Stimulated activated CD4-positive, alpha-beta T cell treated with anti-CD3 and anti-CD28 coated beads, Interleukin-1b, Interleukin-23, amount 100 ng/mL, for 24 hours (primary cell): ENCODE data around the gene GAS2L1.

ENCODE experiments used
- DNase-seq, 4 experiments: peaks; one replicate each; pipeline ENCODE4 v3.0.0-alpha.2; 2020; ENCODE audit warnings: low read depth in 4 of 4, low spot score in 1 of 4

Gene GAS2L1

GRCh38 chr22:29308791-29309262 is 2.4 kb downstream of the GAS2L1 start:
- DNase-seq = no peak

DNA sequence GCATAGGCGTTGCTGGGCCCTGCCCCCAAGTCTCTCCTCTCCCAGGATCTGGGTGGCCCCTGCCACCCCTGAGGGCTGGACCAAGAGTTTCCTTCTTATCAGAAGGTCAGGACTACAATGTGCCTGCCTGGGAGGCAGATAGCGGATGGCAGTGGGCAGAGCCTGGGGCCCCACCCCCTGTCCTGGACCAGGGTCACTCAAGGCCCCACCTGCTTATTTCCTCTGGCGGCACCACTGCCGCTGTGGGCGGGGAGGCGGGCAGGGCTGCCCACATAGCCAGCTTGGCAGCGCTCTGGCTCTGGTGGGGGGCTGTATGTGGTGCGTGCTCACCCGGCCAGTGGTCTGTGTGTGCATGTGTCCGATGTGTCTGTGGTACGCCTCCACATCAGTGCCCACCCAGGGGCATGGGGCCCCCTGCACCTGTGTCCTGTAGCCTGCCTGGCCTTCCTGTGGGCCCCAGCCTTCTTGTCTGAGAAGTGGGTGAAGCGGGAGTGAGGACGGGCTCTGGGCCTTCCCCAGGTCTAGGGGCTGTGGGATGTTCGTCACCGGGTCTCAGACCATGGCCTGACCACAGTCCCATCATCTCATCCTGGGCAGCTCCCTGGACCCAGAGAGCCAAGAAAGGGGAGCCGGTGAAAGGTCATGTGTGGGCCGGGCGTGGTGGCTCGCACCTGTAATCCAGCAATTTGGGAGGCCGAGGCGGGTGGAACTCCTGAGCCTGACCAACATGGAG is 3.0 kb downstream of the GAS2L1 start:
- no peak for DNase-seq

GRCh38 chr22:29310065-29310862 is 3.8 kb downstream of the GAS2L1 start:
- no peak for DNase-seq

- peak in 3 of 4 experiments; percentile 27 to 67 (median 36) for DNase-seq
Measured at GRCh38 chr22:29310863-29311339, 4.5 kb downstream of the GAS2L1 start.

DNA sequence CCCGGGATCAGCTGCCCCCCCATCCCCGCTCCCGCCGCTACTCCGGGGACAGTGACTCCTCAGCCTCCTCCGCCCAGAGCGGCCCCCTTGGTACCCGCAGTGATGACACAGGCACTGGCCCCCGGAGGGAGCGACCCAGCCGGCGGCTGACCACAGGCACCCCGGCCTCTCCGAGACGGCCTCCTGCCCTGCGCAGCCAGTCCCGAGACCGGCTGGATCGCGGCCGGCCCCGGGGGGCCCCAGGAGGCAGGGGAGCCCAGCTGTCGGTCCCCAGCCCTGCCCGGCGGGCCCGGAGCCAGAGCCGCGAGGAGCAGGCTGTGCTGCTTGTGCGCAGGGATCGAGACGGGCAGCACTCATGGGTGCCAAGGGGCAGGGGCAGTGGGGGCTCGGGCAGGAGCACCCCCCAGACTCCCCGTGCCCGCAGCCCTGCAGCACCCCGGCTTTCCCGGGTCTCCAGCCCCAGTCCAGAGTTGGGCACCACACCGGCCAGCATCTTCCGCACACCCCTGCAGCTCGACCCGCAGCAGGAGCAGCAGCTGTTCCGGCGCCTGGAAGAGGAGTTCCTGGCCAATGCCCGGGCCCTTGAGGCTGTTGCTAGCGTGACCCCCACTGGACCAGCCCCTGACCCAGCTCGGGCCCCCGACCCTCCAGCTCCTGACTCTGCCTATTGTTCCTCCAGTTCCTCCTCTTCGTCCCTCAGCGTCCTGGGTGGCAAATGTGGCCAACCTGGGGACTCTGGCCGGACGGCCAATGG is 5.2 kb downstream of the GAS2L1 start:
- DNase-seq = no peak

DNA sequence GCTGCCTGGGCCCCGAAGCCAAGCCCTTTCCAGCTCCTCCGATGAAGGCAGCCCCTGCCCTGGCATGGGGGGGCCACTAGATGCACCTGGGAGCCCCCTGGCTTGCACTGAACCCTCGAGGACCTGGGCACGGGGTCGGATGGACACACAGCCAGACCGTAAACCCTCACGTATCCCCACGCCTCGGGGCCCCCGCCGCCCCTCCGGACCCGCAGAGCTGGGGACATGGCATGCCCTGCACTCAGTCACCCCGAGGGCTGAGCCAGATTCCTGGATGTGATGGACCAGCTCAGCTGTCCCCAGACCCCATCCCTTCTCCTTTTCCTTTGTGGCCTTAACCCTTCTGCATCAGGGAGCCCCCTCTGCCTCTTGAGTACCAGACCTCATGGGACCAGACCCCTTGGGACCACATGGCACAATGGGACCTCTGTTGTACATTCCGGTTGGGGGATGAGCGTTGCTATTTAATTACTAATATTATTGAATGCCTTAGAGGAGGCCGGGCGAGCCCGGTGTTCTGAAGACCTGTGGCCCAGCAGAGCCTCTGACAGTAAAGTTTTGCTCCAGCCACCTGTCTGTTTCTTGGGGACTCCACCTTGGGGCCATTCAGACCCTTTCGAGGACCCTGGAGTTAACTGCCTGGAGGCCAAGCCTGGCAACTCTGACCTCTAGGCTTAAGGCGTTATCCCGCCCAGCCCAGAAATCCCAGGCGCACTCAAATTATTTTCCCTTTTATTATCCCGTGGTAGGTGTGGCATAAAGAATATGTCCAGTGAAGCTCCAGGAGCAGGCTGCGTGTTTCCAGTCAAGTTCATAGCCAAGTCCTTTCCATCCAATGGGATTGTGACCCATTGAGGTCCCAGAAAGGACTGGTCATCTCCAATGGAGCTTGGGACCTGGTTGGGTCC is 6.0 kb downstream of the GAS2L1 start:
- no peak for DNase-seq

DNA sequence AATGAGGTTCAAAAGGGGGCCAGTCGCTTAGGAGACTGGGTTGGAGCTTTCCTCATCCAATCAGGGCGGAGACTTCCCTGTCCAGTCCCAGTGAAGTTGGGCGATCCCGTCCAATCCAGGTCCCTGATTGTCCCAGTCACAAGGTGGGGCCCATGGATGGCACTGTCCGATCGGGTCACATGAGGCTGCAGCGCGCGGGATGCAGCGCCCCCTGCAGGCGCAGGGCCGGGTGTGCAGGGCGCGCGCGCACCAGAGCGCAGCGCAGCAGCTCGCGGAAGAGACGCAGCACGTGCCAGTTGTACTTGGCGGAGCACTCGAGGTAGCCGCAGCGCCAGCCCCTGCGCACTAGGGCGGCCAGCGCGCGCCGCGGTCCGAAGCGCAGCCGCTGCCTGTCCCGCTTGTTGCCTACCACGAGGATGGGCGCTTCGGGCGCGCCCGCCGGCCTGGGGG is 6.7 kb downstream of the GAS2L1 start:
- no peak for DNase-seq

GRCh38 chr22:29313576-29314466 is 7.4 kb downstream of the GAS2L1 start:
- no peak for DNase-seq

GRCh38 chr22:29314537-29315285 is 8.3 kb downstream of the GAS2L1 start:
- DNase-seq = no peak

- DNase-seq = no peak
Measured at GRCh38 chr22:29315286-29316140, 9.1 kb downstream of the GAS2L1 start, which contains the start of gene RASL10A. TSS of gene RASL10A (minus strand) at chr22:29315697. CDS start at chr22:29315246, 451 bp downstream.

DNA sequence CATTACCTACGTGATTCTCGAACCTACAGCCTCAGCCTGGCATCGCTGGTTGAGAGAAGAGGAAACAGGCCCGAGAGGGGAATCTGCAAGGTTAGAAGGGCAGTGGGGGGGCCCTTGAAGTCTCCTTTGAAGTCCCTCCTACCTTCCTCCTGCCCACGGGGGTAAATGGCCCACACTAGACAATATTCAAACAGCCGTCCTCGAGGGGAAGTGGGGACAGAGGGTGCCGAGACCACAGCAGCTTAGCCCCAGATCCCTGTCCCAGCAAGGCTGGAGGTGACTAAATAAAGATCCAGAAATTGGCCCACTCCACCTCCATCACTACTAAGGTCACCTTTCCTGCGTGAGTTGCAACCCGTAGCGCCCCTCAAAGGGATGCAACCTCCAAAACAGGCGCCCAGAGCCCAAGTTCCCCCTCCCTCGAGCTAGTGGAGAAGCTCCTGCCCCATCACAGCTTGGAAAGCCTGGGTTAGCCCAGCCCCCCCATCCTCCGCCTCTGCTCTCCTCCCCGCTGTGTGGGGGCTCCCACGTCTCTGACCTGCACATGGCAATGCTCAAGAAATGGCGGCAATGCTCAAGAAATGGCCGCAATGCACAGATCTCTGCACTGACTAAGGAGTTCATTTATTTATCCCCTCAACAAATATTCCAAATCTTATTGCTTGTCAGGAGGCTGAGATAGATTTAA is 9.8 kb downstream of the GAS2L1 start:
- DNase-seq = no peak

- DNase-seq = no peak
Measured at GRCh38 chr22:29317827-29318454, 11.5 kb downstream of the GAS2L1 start.

DNA sequence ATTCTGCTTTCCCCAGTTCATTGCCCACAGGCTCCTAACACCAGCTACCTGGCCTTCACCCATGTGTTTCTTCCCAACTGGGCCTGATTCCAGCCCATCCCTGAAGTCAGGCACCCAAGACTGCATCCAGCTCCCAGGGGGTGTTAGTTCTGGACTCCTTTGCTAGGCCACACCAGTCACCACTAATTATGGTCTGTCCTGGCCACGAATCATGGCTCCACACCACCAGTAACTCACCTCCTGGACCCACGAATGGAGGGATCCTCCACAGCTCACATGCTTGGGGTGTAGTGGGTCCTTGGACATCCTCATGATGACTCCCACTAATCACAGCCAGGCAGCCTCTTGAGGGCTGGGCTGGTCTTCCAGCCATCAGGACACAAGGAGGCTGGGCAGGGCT is 12.6 kb downstream of the GAS2L1 start:
- no peak for DNase-seq

GRCh38 chr22:29320546-29320945 is 14.1 kb downstream of the GAS2L1 start:
- no peak for DNase-seq

- DNase-seq = no peak
Measured at GRCh38 chr22:29323641-29324040, 17.2 kb downstream of the GAS2L1 start.

DNA sequence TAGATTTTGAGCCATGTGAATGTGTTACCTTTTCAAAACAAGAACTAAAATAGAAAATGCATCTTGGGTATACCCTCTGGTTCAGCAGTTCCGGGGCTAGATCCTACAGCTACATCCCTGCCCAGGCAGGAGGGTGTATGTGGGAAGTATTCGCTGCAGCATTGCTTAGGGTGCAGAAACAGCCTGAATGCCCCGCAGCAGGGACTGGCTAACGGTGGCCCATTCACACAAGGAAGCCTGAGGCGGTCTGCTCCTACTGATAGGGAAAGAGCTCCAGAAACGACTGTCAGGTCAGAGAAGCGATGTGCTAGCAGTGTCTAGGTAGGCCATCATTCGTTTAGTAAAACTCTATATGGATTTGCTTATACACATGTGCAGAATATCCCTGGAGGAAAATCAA is 18.9 kb downstream of the GAS2L1 start:
- DNase-seq = no peak
